HCT116 (cell line): ENCODE results near the gene TMEM117. TPM values are rescaled to one million over a fixed set of nuclear protein-coding genes. Genes with fewer than 3 reads are reported as not detected.

Experiments
- ATAC-seq: fragments of 200-7000 bp; cut with Tn5 transposase; 2 replicates; pipeline ENCODE4 v1.9.1; 2020; ENCODE audit warnings: mild to moderate bottlenecking, moderate library complexity
- BruUV-seq: library from RNA; stranded (reverse); fragments of 400-500 nt; replicated peaks from 2 replicates; lab custom pipeline; 2021; lab: Mats Ljungman, UMichigan
- CTCF ChIA-PET: fragments of 300-600 bp; sonication (Branson Sonifier 250); formaldehyde crosslinking; loops from one replicate; lab custom pipeline; 2021; ENCODE audit warnings: antibody characterized with exemption; lab: Charles Lee
- POLR2A ChIA-PET: fragments of 300-600, 350-600 bp; sonication (Branson Sonifier 250); formaldehyde crosslinking; loops from one replicate; lab custom pipeline; 2021; ENCODE audit warnings: antibody characterized with exemption; lab: Charles Lee
- RAD21 ChIA-PET, 2 experiments: fragments of 300-600 bp; sonication (Branson Sonifier 250); formaldehyde crosslinking; loops; one replicate each; lab custom pipeline; 2023; ENCODE audit warnings: low total read pairs in 2 of 2; ENCODE audit not compliant: uncharacterized antibody in 2 of 2, unreplicated experiment in 2 of 2, low non-redundant PET in 1 of 2; lab: Charles Lee
- DNase-seq: peaks from one replicate; pipeline ENCODE4 v3.0.0-alpha.2; 2010; ENCODE audit warnings: low read depth, low spot score
- H2AFZ ChIP-seq: fragments of 200-600 bp; shearing (Covaris generic), sonication (generic); 2 replicates; pipeline ENCODE4 v1.6.1; 2017; ENCODE audit warnings: low read depth, mixed run types, mixed read lengths, antibody characterized with exemption, low read length; ENCODE audit not compliant: poor library complexity, severe bottlenecking
- H3K27ac ChIP-seq: 2 replicates; pipeline ENCODE4 v1.5.1; 2012; ENCODE audit warnings: low read depth, low read length
- H3K27me3 ChIP-seq: fragments of 200-600 bp; sonication (generic); 2 replicates; pipeline ENCODE4 v1.6.1; 2016; ENCODE audit warnings: mixed run types, low read length, mixed read lengths; ENCODE audit not compliant: insufficient read depth
- H3K36me3 ChIP-seq, 2 experiments: fragments of 200-500 bp in 1 of 2; fragments of 200-600 bp in 1 of 2; sonication (Bioruptor generic) in 1 of 2; sonication (generic) in 1 of 2; 2 replicates each; pipeline versions ENCODE4 v1.5.1 to v1.6.1; 2014 to 2016; ENCODE audit warnings: low read length in 2 of 2, inconsistent platforms in 1 of 2, mixed read lengths in 1 of 2, mixed run types in 1 of 2; ENCODE audit not compliant: insufficient read depth in 2 of 2, control insufficient read depth in 1 of 2
- H3K4me1 ChIP-seq, 2 experiments: fragments of 200-600 bp in 1 of 2; sonication (generic) in 1 of 2; 2 replicates each; pipeline versions ENCODE4 v1.5.1 to v1.6.1; 2012 to 2017; ENCODE audit warnings: low read length in 2 of 2, inconsistent platforms in 1 of 2, mild to moderate bottlenecking in 1 of 2, mixed read lengths in 1 of 2, mixed run types in 1 of 2, moderate library complexity in 1 of 2; ENCODE audit not compliant: insufficient read depth in 2 of 2, control insufficient read depth in 1 of 2
- H3K4me2 ChIP-seq: fragments of 200-600 bp; sonication (generic); 2 replicates; pipeline ENCODE4 v1.6.1; 2017; ENCODE audit warnings: mixed run types, low read length, mixed read lengths
- H3K4me3 ChIP-seq, 2 experiments: fragments of 200-600 bp in 1 of 2; sonication (generic) in 1 of 2; replicated peaks in 1 of 2; 2 replicates each; pipeline ENCODE4 v1.5.1; 2011 to 2016; ENCODE audit warnings: low read length in 2 of 2, control low read depth in 1 of 2, low read depth in 1 of 2, mild to moderate bottlenecking in 1 of 2, mixed read lengths in 1 of 2, mixed run types in 1 of 2
- H3K79me2 ChIP-seq: fragments of 200-600 bp; sonication (generic); 2 replicates; pipeline ENCODE4 v1.6.1; 2017; ENCODE audit warnings: mild to moderate bottlenecking, mixed run types, low read length, moderate library complexity, mixed read lengths; ENCODE audit not compliant: insufficient read depth
- H3K9ac ChIP-seq: fragments of 200-600 bp; sonication (generic); 2 replicates; pipeline ENCODE4 v1.6.1; 2016; ENCODE audit warnings: low read length, mixed read lengths
- H3K9me2 ChIP-seq: fragments of 200-600 bp; sonication (generic), shearing (Covaris generic); 2 replicates; pipeline ENCODE4 v1.6.1; 2017; ENCODE audit warnings: mixed run types, mild to moderate bottlenecking, moderate library complexity; ENCODE audit not compliant: insufficient read depth
- H3K9me3 ChIP-seq, 2 experiments: fragments of 200-500 bp in 1 of 2; fragments of 200-600 bp in 1 of 2; sonication (Bioruptor generic) in 1 of 2; sonication (generic) in 1 of 2; 2 replicates each; pipeline ENCODE4 v1.6.1; 2014 to 2017; ENCODE audit warnings: low read length in 2 of 2, mixed read lengths in 2 of 2, inconsistent platforms in 1 of 2, low read depth in 1 of 2, mild to moderate bottlenecking in 1 of 2, mixed run types in 1 of 2, moderate library complexity in 1 of 2; ENCODE audit not compliant: control insufficient read depth in 1 of 2, insufficient read depth in 1 of 2
- H4K20me1 ChIP-seq: fragments of 200-600 bp; sonication (generic), shearing (Covaris generic); 2 replicates; pipeline ENCODE4 v1.6.1; 2017; ENCODE audit warnings: mixed run types, mild to moderate bottlenecking, moderate library complexity; ENCODE audit not compliant: insufficient read depth
- ATF3 ChIP-seq: IDR thresholded peaks from 2 replicates; pipeline ENCODE4 v1.6.1; 2012
- CBX3 ChIP-seq: IDR thresholded peaks from 2 replicates; pipeline ENCODE4 v1.6.1; 2012; ENCODE audit warnings: low read depth
- CTCF ChIP-seq, 3 experiments: fragments of 200-600 bp in 1 of 3; sonication (generic) in 1 of 3; IDR thresholded peaks in 2 of 3; conservative IDR thresholded peaks in 1 of 3; 2 replicates each; pipeline ENCODE4 v1.5.1; 2012 to 2017; ENCODE audit warnings: low read depth in 2 of 3, low read length in 2 of 3, antibody characterized with exemption in 1 of 3, borderline replicate concordance in 1 of 3, control low read depth in 1 of 3, mild to moderate bottlenecking in 1 of 3, mixed read lengths in 1 of 3, mixed run types in 1 of 3, moderate library complexity in 1 of 3; ENCODE audit not compliant: insufficient read depth in 1 of 3
- EGR1 ChIP-seq: IDR thresholded peaks from 2 replicates; pipeline ENCODE4 v1.6.1; 2012; ENCODE audit warnings: low read depth
- ELF1 ChIP-seq: IDR thresholded peaks from 2 replicates; pipeline ENCODE4 v1.6.1; 2012; ENCODE audit warnings: low read depth, borderline replicate concordance
- EZH2 ChIP-seq: fragments of 200-600 bp; sonication (generic); IDR thresholded peaks from 2 replicates; pipeline ENCODE4 v1.6.1; 2017; ENCODE audit warnings: antibody characterized with exemption, mixed run types
- POLR2A ChIP-seq: IDR thresholded peaks from 2 replicates; pipeline ENCODE4 v1.7.0; 2011; ENCODE audit warnings: borderline replicate concordance; ENCODE audit not compliant: insufficient read depth, insufficient read length; ENCODE audit errors: extremely low read depth
- POLR2AphosphoS5 ChIP-seq: IDR thresholded peaks from 2 replicates; pipeline ENCODE4 v1.6.1; 2011; ENCODE audit warnings: mild to moderate bottlenecking, low read depth, low read length, moderate library complexity
- RAD21 ChIP-seq: IDR thresholded peaks from 2 replicates; pipeline ENCODE4 v1.6.1; 2012; ENCODE audit warnings: low read depth, mild to moderate bottlenecking
- SIN3A ChIP-seq: IDR thresholded peaks from 2 replicates; pipeline ENCODE4 v1.6.1; 2012; ENCODE audit warnings: low read depth
- SP1 ChIP-seq: IDR thresholded peaks from 2 replicates; pipeline ENCODE4 v1.6.1; 2012; ENCODE audit warnings: low read depth
- SRF ChIP-seq: IDR thresholded peaks from 2 replicates; pipeline ENCODE4 v1.6.1; 2012; ENCODE audit warnings: low read depth
- YY1 ChIP-seq: IDR thresholded peaks from 2 replicates; pipeline ENCODE4 v1.6.1; 2011; ENCODE audit warnings: low read length, low read depth, moderate library complexity, mild to moderate bottlenecking; ENCODE audit not compliant: insufficient replicate concordance; ENCODE audit errors: extremely low read depth
- ZBTB33 ChIP-seq: IDR thresholded peaks from 2 replicates; pipeline ENCODE4 v1.6.1; 2011; ENCODE audit warnings: mild to moderate bottlenecking, low read length, moderate library complexity; ENCODE audit not compliant: insufficient replicate concordance; ENCODE audit errors: extremely low read depth
- ZFX ChIP-seq: fragments of 450-650 bp; IDR thresholded peaks from 2 replicates; pipeline ENCODE4 v1.6.1; 2017
- ZNF274 ChIP-seq: fragments of 200-500 bp; sonication (Bioruptor generic); IDR thresholded peaks from 2 replicates; pipeline ENCODE4 v1.6.1; 2014; ENCODE audit warnings: mild to moderate bottlenecking, low read depth, low read length, inconsistent platforms
- intact Hi-C: fragments of 100-400 bp; cut with micrococcal nuclease; formaldehyde crosslinking; loops from 2 replicates; pipeline ENCODE4 v1.10.0; 2022
- total RNA-seq: library from RNA; stranded (reverse); gene quantifications from one replicate; pipeline ENCODE4 v1.2.1, GENCODE V29; 2021; ENCODE audit not compliant: unreplicated experiment

TMEM117 gene
- total RNA-seq, 1 experiment from 2014 or later, result 3.6 TPM

DNA sequence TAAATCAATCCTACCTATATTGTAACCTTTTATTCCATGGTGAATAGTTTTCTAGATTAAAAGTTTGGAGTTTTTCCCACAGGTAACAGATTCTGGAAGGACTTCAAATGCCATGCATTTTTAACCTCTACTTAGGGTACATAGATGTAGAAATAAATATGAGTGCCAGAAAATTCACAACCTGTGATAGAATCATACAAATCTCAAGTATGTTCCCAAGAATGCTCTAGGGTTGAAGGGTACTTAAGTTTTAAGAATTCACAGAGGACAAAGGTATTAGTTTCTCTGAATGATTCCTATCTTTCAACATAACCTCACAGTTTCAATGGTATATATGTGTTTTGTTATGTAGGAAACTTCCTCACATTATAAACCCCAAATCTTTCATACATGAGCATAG, 511.3 kb downstream of the TMEM117 start:
- RAD21 ChIA-PET, result no interaction called here
- H3K27me3 ChIP-seq, result no peaks in the 10 kb centered on the region
- CTCF ChIA-PET, result no interaction called here
- BruUV-seq, result no TSS peak
- no peaks in the 10 kb centered on the region for H3K36me3 ChIP-seq
- H3K4me2 ChIP-seq, result no peak overlapping the region
- H3K4me3 ChIP-seq, result no peak overlapping the region
- H3K4me1 ChIP-seq, result no peaks in the 10 kb centered on the region
- intact Hi-C loops, result no loop called here
- no peak for TF ChIP-seq ZFX
- no peak for TF ChIP-seq YY1
- no peak for TF ChIP-seq EGR1
- no peak for TF ChIP-seq ZNF274
- TF ChIP-seq CBX3, result no peak
- TF ChIP-seq POLR2A, result no peak
- no peak for TF ChIP-seq SRF
- no peak for TF ChIP-seq SIN3A
- TF ChIP-seq ATF3, result no peak
- no peak for TF ChIP-seq ZBTB33
- TF ChIP-seq EZH2, result no peak
- no peak for TF ChIP-seq POLR2AphosphoS5
- TF ChIP-seq SP1, result no peak
- TF ChIP-seq RAD21, result no peak
- no peak for TF ChIP-seq CTCF (IDR thresholded peaks at IDR 0.05 in 2 of 3, conservative IDR thresholded peaks at IDR 0.05 in 1 of 3; ENCODE audit: borderline replicate concordance in 1 of 3, insufficient read depth in 1 of 3, low read depth in 2 of 3, low read length in 2 of 3)
- no peak for TF ChIP-seq ELF1
- ATAC-seq (no peak), DNase-seq (no peak)
- no peak overlapping the region for H2AFZ ChIP-seq
- no peaks in the 10 kb centered on the region for H3K9me2 ChIP-seq
- no peaks in the 10 kb centered on the region for H4K20me1 ChIP-seq
- H3K27ac ChIP-seq, result no peak overlapping the region
- no peaks in the 10 kb centered on the region for H3K9me3 ChIP-seq
- no peaks in the 10 kb centered on the region for H3K79me2 ChIP-seq
- no peak overlapping the region for H3K9ac ChIP-seq
- POLR2A ChIA-PET, result no interaction called here
